A549 (cell line): ENCODE measurements around the gene CLIC5. TPM values are rescaled to one million over a fixed set of nuclear protein-coding genes. Genes with fewer than 3 reads are reported as not detected.

Experiments
- ATAC-seq, 2 experiments: fragments of 200-7000 bp in 1 of 2; fragments of >200 bp in 1 of 2; cut with Nextera tagmentation in 1 of 2; cut with Tn5 transposase in 1 of 2; 3 replicates each; pipeline versions ENCODE4 v1.8.0 to v1.9.1; 2018 to 2020; ENCODE audit warnings: mild to moderate bottlenecking in 1 of 2, moderate library complexity in 1 of 2
- CTCF ChIA-PET: fragments of 300-600 bp; sonication (Branson Sonifier 250); formaldehyde crosslinking; extraction: SDS; loops from one replicate; lab custom pipeline; 2021; ENCODE audit warnings: antibody characterized with exemption, inconsistent platforms; lab: Yijun Ruan, JAX
- POLR2A ChIA-PET: fragments of 350-600 bp; formaldehyde crosslinking; extraction: SDS; loops from one replicate; lab custom pipeline; 2021; ENCODE audit warnings: antibody characterized with exemption, inconsistent platforms; lab: Yijun Ruan, JAX
- DNase-seq, 2 experiments: peaks; one replicate each; pipeline versions ENCODE4 v3.0.0 to v3.0.0-alpha.2; 2011 to 2016; ENCODE audit warnings: low read depth in 1 of 2, low spot score in 1 of 2
- FAIRE-seq: peaks from 2 replicates; lab custom pipeline; 2011; peaks lifted over from hg19 to GRCh38; lab: Jason Lieb, UNC
- H3K27ac ChIP-seq, 2 experiments: fragments of >200 bp; sonication (Bioruptor Twin); formaldehyde crosslinking; 3 replicates each; pipeline ENCODE4 v1.5.1; 2016 to 2017
- H3K4me1 ChIP-seq: fragments of >200 bp; sonication (Bioruptor Twin); formaldehyde crosslinking; 3 replicates; pipeline ENCODE4 v1.6.1; 2016
- H3K4me2 ChIP-seq: fragments of >200 bp; sonication (Bioruptor Twin); formaldehyde crosslinking; 3 replicates; pipeline ENCODE4 v1.6.1; 2016
- H3K4me3 ChIP-seq: fragments of >200 bp; sonication (Bioruptor Twin); formaldehyde crosslinking; 3 replicates; pipeline ENCODE4 v1.5.1; 2016
- H3K9me3 ChIP-seq: fragments of >200 bp; sonication (Bioruptor Twin); formaldehyde crosslinking; 3 replicates; pipeline ENCODE4 v1.6.1; 2016
- CBX2 ChIP-seq: fragments of 200-600 bp; sonication (generic); IDR thresholded peaks from 2 replicates; pipeline ENCODE4 v1.6.1; 2016; ENCODE audit warnings: low read depth, mild to moderate bottlenecking, borderline replicate concordance
- CBX8 ChIP-seq: fragments of 200-600 bp; sonication (generic); IDR thresholded peaks from 2 replicates; pipeline ENCODE4 v1.6.1; 2016
- CEBPB ChIP-seq, 2 experiments: fragments of >200 bp in 1 of 2; sonication (Bioruptor Twin) in 1 of 2; formaldehyde crosslinking in 1 of 2; IDR thresholded peaks; 2 replicates each; pipeline ENCODE4 v1.6.1; 2012 to 2016
- CHD2 ChIP-seq: fragments of 150-350 bp; IDR thresholded peaks from 2 replicates; pipeline ENCODE4 v1.6.1; 2014; ENCODE audit warnings: low read length; ENCODE audit not compliant: partially characterized antibody
- CHD4 ChIP-seq: fragments of 200-600 bp; sonication (generic); IDR thresholded peaks from 2 replicates; pipeline ENCODE4 v1.6.1; 2016; ENCODE audit warnings: antibody characterized with exemption, mild to moderate bottlenecking, borderline replicate concordance
- FOSB ChIP-seq: fragments of 250-450 bp; sonication (Bioruptor Pico); IDR thresholded peaks from 2 replicates; pipeline ENCODE4 v1.5.0; 2020; ENCODE audit warnings: mild to moderate bottlenecking, moderate library complexity
- HEYL ChIP-seq: fragments of 250-450 bp; sonication (Bioruptor Pico); IDR thresholded peaks from 2 replicates; pipeline ENCODE4 v1.8.0; 2021; ENCODE audit warnings: mild to moderate bottlenecking, moderate library complexity
- KDM5A ChIP-seq: fragments of 200-600 bp; sonication (generic); IDR thresholded peaks from 2 replicates; pipeline ENCODE4 v1.6.1; 2016; ENCODE audit warnings: antibody characterized with exemption, mild to moderate bottlenecking
- MAFK ChIP-seq: fragments of 450-650 bp; IDR thresholded peaks from 2 replicates; pipeline ENCODE4 v1.6.1; 2014; ENCODE audit not compliant: partially characterized antibody
- NR3C1 ChIP-seq: fragments of >200 bp; sonication (Bioruptor Twin); formaldehyde crosslinking; IDR thresholded peaks from 3 replicates; pipeline ENCODE4 v1.6.1; 2017
- PHF8 ChIP-seq: fragments of 200-600 bp; sonication (generic); IDR thresholded peaks from 2 replicates; pipeline ENCODE4 v1.6.1; 2016; ENCODE audit warnings: low read depth, mild to moderate bottlenecking, antibody characterized with exemption, moderate library complexity, borderline replicate concordance
- RARB ChIP-seq: fragments of 250-450 bp; sonication (Bioruptor Pico); IDR thresholded peaks from 2 replicates; pipeline ENCODE4 v1.8.0; 2021; ENCODE audit warnings: mild to moderate bottlenecking, moderate library complexity
- RCOR1 ChIP-seq: fragments of 150-350 bp; IDR thresholded peaks from 2 replicates; pipeline ENCODE4 v1.6.1; 2014; ENCODE audit warnings: antibody characterized with exemption, low read length, low read depth
- SMC3 ChIP-seq: fragments of >200 bp; sonication (Bioruptor Twin); formaldehyde crosslinking; IDR thresholded peaks from 3 replicates; pipeline ENCODE4 v1.6.1; 2018; ENCODE audit warnings: inconsistent platforms
- TP53 ChIP-seq: fragments of 250-450 bp; sonication (Bioruptor Pico); IDR thresholded peaks from 2 replicates; pipeline ENCODE4 v1.5.0; 2021; ENCODE audit warnings: mild to moderate bottlenecking, moderate library complexity
- ZNF302 ChIP-seq: fragments of 250-450 bp; sonication (Bioruptor Pico); IDR thresholded peaks from 2 replicates; pipeline ENCODE4 v1.9.0; 2021; ENCODE audit warnings: inconsistent platforms, mild to moderate bottlenecking, moderate library complexity
- ZSCAN20 ChIP-seq: fragments of 250-450 bp; sonication (Bioruptor Pico); IDR thresholded peaks from 2 replicates; pipeline ENCODE4 v1.8.0; 2022; ENCODE audit warnings: mild to moderate bottlenecking, moderate library complexity
- WGBS: methylation state at CpG from one replicate; pipeline ENCODE4 v1.1.6; 2017; ENCODE audit errors: missing lambda C conversion rate; 5-methylcytosine and 5-hydroxymethylcytosine counted together
- polyA plus RNA-seq, 4 experiments: library from polyadenylated mRNA; depleted of rRNA in 3 of 4; stranded (reverse); fragments of >200 nt; fragmentation: RNase III in 1 of 4; extraction: RNeasy Plus Mini Kit Qiagen cat#74134 plus additional on column Dnase treatment in 1 of 4; gene quantifications; 2 replicates in 3 of 4; 3 replicates in 1 of 4; pipeline ENCODE4 v1.2.3, GENCODE V29; 2011 to 2017
- TF ChIP-seq, protein P1 (sequence below): fragments of >200 bp; sonication (Bioruptor Twin); formaldehyde crosslinking; IDR thresholded peaks from 2 replicates; pipeline ENCODE4 v1.6.1; 2016
- TF ChIP-seq, protein P2 (sequence below): fragments of >200 bp; sonication (Bioruptor Twin); formaldehyde crosslinking; IDR thresholded peaks from 3 replicates; pipeline ENCODE4 v1.5.1; 2016
- TF ChIP-seq, protein P3 (sequence below): fragments of 200-600 bp; sonication (generic); IDR thresholded peaks from 2 replicates; pipeline ENCODE4 v1.6.1; 2016; ENCODE audit warnings: antibody characterized with exemption, mild to moderate bottlenecking, moderate library complexity
- TF ChIP-seq, protein P4 (sequence below): fragments of >200 bp; sonication (Bioruptor Twin); formaldehyde crosslinking; IDR thresholded peaks from 3 replicates; pipeline ENCODE4 v1.6.1; 2016
- TF ChIP-seq, protein P5 (sequence below): IDR thresholded peaks from 2 replicates; pipeline ENCODE4 v1.6.1; 2012

The CLIC5 gene
- polyA plus RNA-seq, 2 of the 4 experiments (the other 2 are of a cell fraction), result not detected

DNA sequence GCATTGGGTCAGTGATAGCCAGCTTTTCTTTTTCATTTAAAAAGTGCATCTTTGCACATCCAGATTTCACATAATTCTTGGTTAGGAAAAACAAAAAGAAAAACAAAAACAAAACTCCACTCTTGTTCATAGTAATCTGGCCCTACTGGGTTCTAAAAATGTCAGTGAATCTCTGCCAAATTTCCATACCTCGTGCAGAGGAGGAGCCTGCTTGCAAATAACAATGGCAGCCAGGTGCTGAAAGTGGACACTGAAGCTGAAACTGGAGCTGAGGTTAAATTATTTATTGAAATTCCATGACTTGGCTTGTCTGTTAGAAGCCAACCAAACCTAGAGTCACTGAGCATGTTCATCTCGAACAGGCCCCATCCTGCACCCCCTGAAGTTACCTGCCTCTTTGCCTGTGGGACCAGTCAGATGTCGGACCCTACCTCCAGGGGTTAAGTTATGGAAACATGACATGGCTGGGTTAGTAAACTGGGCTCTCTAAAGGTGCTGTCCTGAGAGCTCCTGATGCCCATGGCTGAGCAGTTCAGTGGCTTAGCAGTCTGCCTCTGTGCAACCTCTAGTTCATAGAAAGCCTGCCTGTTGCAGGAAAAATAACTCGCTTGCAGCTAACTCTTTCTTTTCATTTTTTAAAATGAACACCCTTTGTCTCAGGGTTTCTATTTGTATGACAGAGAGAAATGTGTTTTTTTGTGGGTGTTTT lies 42.7 kb downstream of the CLIC5 start:
- 0% methylated on average over 4 of the region's 4 CpGs for WGBS
- TF ChIP-seq CHD4, result no peak
- no peak for TF ChIP-seq PHF8
- no peak for TF ChIP-seq FOSB (CRISPR knock-in tag)
- TF ChIP-seq CEBPB (IDR thresholded peaks at IDR 0.05), result no peak
- no peak for TF ChIP-seq SMC3
- no peak for TF ChIP-seq ZSCAN20 (CRISPR knock-in tag)
- TF ChIP-seq, protein P1, sequence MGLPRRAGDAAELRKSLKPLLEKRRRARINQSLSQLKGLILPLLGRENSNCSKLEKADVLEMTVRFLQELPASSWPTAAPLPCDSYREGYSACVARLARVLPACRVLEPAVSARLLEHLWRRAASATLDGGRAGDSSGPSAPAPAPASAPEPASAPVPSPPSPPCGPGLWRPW, result no peak

DNA sequence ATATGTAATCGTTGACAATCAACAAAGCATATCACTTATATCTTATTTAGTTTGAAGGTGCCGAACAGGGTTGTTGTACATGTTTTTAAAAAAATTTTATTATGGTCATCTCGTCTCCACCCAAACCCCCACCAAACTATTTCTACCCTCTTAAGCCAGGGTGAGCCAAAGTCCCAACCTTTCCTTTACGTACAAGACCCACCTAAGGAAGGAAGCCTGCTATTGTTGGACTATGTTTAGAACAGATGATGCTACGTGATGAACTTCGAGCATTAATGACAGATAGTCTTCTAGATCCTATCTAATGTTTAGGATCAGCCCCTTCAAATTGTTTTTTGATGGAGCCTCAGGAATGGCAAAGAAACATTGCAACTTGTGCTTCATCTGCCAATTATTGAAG lies 44.4 kb downstream of the CLIC5 start:
- WGBS, result 18% methylated on average over 6 of the region's 6 CpGs
- no peak overlapping the region for H3K4me3 ChIP-seq
- no peaks in the 10 kb centered on the region for H3K4me1 ChIP-seq
- no peak for DNase-seq
- ChIA-PET CTCF (no interaction called here), POLR2A (no interaction called here)
- ATAC-seq, result no peak
- FAIRE-seq, result no peak
- H3K4me2 ChIP-seq, result no peak overlapping the region
- TF ChIP-seq, protein P2, sequence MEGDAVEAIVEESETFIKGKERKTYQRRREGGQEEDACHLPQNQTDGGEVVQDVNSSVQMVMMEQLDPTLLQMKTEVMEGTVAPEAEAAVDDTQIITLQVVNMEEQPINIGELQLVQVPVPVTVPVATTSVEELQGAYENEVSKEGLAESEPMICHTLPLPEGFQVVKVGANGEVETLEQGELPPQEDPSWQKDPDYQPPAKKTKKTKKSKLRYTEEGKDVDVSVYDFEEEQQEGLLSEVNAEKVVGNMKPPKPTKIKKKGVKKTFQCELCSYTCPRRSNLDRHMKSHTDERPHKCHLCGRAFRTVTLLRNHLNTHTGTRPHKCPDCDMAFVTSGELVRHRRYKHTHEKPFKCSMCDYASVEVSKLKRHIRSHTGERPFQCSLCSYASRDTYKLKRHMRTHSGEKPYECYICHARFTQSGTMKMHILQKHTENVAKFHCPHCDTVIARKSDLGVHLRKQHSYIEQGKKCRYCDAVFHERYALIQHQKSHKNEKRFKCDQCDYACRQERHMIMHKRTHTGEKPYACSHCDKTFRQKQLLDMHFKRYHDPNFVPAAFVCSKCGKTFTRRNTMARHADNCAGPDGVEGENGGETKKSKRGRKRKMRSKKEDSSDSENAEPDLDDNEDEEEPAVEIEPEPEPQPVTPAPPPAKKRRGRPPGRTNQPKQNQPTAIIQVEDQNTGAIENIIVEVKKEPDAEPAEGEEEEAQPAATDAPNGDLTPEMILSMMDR, result no peak
- H3K9me3 ChIP-seq, result no peaks in the 10 kb centered on the region; the same call in 2 of the 3 replicates
- no peak overlapping the region for H3K27ac ChIP-seq

More for the DNA sequence above, 42.7 kb downstream of the CLIC5 start:
- DNase-seq, result no peak
- no peak for FAIRE-seq
- no peak for ATAC-seq
- POLR2A ChIA-PET, result no interaction called here
- Histone ChIP-seq H3K4me2 (no peak overlapping the region), H3K4me1 (no peaks in the 10 kb centered on the region), H3K9me3 (no peaks in the 10 kb centered on the region; the same call in 2 of the 3 replicates), H3K4me3 (no peak overlapping the region), H3K27ac (no peak overlapping the region)
- CTCF ChIA-PET, result interaction anchor here (0.7 kb wide), 1 partner anchor 8 kb away, joined by 3 read pairs; no protein-coding TSS in a partner anchor

DNA sequence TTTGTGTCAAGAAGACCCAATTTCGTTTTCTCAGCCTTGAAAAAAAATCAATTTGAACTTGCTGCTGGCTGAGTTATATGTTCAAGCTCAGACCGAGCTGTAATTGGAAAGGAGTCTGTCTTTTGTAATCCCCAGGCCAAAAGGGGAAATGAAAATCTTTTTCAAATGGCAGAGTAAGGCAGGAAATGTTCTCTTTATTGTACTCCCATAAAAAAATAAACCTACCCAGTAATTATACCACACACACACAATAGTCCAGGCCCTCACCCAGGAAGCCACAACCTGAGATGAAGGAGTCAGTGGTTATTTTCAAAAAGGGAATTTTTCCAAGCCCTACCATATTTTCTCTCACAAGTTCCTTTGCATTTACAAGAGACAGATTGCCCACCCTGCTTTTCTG lies 45.3 kb downstream of the CLIC5 start:
- Histone ChIP-seq H3K27ac (no peak overlapping the region), H3K4me2 (no peak overlapping the region), H3K4me3 (no peak overlapping the region), H3K9me3 (no peaks in the 10 kb centered on the region; the same call in 2 of the 3 replicates), H3K4me1 (no peaks in the 10 kb centered on the region)
- DNase-seq (no peak), FAIRE-seq (no peak), ATAC-seq (no peak)
- POLR2A ChIA-PET, result no interaction called here
- TF ChIP-seq ZNF302 (CRISPR knock-in tag) (no peak), FOSB (CRISPR knock-in tag) (no peak), RCOR1 (no peak), CHD2 (no peak), PHF8 (no peak), CBX2 (no peak), NR3C1 (no peak), RARB (CRISPR knock-in tag) (no peak), TP53 (CRISPR knock-in tag) (no peak), KDM5A (no peak), MAFK (no peak), HEYL (CRISPR knock-in tag) (no peak), ZSCAN20 (CRISPR knock-in tag) (no peak), CBX8 (no peak)
- TF ChIP-seq, protein P3, sequence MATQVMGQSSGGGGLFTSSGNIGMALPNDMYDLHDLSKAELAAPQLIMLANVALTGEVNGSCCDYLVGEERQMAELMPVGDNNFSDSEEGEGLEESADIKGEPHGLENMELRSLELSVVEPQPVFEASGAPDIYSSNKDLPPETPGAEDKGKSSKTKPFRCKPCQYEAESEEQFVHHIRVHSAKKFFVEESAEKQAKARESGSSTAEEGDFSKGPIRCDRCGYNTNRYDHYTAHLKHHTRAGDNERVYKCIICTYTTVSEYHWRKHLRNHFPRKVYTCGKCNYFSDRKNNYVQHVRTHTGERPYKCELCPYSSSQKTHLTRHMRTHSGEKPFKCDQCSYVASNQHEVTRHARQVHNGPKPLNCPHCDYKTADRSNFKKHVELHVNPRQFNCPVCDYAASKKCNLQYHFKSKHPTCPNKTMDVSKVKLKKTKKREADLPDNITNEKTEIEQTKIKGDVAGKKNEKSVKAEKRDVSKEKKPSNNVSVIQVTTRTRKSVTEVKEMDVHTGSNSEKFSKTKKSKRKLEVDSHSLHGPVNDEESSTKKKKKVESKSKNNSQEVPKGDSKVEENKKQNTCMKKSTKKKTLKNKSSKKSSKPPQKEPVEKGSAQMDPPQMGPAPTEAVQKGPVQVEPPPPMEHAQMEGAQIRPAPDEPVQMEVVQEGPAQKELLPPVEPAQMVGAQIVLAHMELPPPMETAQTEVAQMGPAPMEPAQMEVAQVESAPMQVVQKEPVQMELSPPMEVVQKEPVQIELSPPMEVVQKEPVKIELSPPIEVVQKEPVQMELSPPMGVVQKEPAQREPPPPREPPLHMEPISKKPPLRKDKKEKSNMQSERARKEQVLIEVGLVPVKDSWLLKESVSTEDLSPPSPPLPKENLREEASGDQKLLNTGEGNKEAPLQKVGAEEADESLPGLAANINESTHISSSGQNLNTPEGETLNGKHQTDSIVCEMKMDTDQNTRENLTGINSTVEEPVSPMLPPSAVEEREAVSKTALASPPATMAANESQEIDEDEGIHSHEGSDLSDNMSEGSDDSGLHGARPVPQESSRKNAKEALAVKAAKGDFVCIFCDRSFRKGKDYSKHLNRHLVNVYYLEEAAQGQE, result no peak
- TF ChIP-seq, protein P4, sequence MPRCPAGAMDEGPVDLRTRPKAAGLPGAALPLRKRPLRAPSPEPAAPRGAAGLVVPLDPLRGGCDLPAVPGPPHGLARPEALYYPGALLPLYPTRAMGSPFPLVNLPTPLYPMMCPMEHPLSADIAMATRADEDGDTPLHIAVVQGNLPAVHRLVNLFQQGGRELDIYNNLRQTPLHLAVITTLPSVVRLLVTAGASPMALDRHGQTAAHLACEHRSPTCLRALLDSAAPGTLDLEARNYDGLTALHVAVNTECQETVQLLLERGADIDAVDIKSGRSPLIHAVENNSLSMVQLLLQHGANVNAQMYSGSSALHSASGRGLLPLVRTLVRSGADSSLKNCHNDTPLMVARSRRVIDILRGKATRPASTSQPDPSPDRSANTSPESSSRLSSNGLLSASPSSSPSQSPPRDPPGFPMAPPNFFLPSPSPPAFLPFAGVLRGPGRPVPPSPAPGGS, result no peak
- TF ChIP-seq, protein P5, sequence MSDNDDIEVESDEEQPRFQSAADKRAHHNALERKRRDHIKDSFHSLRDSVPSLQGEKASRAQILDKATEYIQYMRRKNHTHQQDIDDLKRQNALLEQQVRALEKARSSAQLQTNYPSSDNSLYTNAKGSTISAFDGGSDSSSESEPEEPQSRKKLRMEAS, result no peak
- WGBS, result 0% methylated on average over 2 of the region's 2 CpGs
- CTCF ChIA-PET, result interaction anchor here (0.7 kb wide), 1 partner anchor 10 kb away, joined by 3 read pairs; no protein-coding TSS in a partner anchor
